A549 (cell line): ENCODE measurements around the gene PLCB1. TPM values are rescaled to one million over a fixed set of nuclear protein-coding genes. Genes with fewer than 3 reads are reported as not detected.

Source experiments
- ATAC-seq, 2 experiments: fragments of 200-7000 bp in 1 of 2; fragments of >200 bp in 1 of 2; cut with Nextera tagmentation in 1 of 2; cut with Tn5 transposase in 1 of 2; 3 replicates each; pipeline versions ENCODE4 v1.8.0 to v1.9.1; 2018 to 2020; ENCODE audit warnings: mild to moderate bottlenecking in 1 of 2, moderate library complexity in 1 of 2
- CTCF ChIA-PET: fragments of 300-600 bp; sonication (Branson Sonifier 250); formaldehyde crosslinking; extraction: SDS; loops from one replicate; lab custom pipeline; 2021; ENCODE audit warnings: antibody characterized with exemption, inconsistent platforms; lab: Yijun Ruan, JAX
- POLR2A ChIA-PET: fragments of 350-600 bp; formaldehyde crosslinking; extraction: SDS; loops from one replicate; lab custom pipeline; 2021; ENCODE audit warnings: antibody characterized with exemption, inconsistent platforms; lab: Yijun Ruan, JAX
- DNase-seq, 2 experiments: peaks; one replicate each; pipeline versions ENCODE4 v3.0.0 to v3.0.0-alpha.2; 2011 to 2016; ENCODE audit warnings: low read depth in 1 of 2, low spot score in 1 of 2
- FAIRE-seq: peaks from 2 replicates; lab custom pipeline; 2011; peaks lifted over from hg19 to GRCh38; lab: Jason Lieb, UNC
- H3K27ac ChIP-seq, 2 experiments: fragments of >200 bp; sonication (Bioruptor Twin); formaldehyde crosslinking; 3 replicates each; pipeline ENCODE4 v1.5.1; 2016 to 2017
- H3K4me1 ChIP-seq: fragments of >200 bp; sonication (Bioruptor Twin); formaldehyde crosslinking; 3 replicates; pipeline ENCODE4 v1.6.1; 2016
- H3K4me2 ChIP-seq: fragments of >200 bp; sonication (Bioruptor Twin); formaldehyde crosslinking; 3 replicates; pipeline ENCODE4 v1.6.1; 2016
- H3K4me3 ChIP-seq: fragments of >200 bp; sonication (Bioruptor Twin); formaldehyde crosslinking; 3 replicates; pipeline ENCODE4 v1.5.1; 2016
- H3K9me3 ChIP-seq: fragments of >200 bp; sonication (Bioruptor Twin); formaldehyde crosslinking; 3 replicates; pipeline ENCODE4 v1.6.1; 2016
- ATOH8 ChIP-seq: fragments of 250-450 bp; sonication (Bioruptor Pico); IDR thresholded peaks from 2 replicates; pipeline ENCODE4 v1.5.0; 2020; ENCODE audit warnings: low read depth, mild to moderate bottlenecking, moderate library complexity
- BCL3 ChIP-seq: fragments of >200 bp; sonication (Bioruptor Twin); formaldehyde crosslinking; IDR thresholded peaks from 3 replicates; pipeline ENCODE4 v1.6.1; 2016
- CEBPB ChIP-seq, 2 experiments: fragments of >200 bp in 1 of 2; sonication (Bioruptor Twin) in 1 of 2; formaldehyde crosslinking in 1 of 2; IDR thresholded peaks; 2 replicates each; pipeline ENCODE4 v1.6.1; 2012 to 2016
- CHD2 ChIP-seq: fragments of 150-350 bp; IDR thresholded peaks from 2 replicates; pipeline ENCODE4 v1.6.1; 2014; ENCODE audit warnings: low read length; ENCODE audit not compliant: partially characterized antibody
- CHD4 ChIP-seq: fragments of 200-600 bp; sonication (generic); IDR thresholded peaks from 2 replicates; pipeline ENCODE4 v1.6.1; 2016; ENCODE audit warnings: antibody characterized with exemption, mild to moderate bottlenecking, borderline replicate concordance
- ELK1 ChIP-seq: fragments of 150-350 bp; IDR thresholded peaks from 2 replicates; pipeline ENCODE4 v1.6.1; 2014; ENCODE audit warnings: low read depth, mild to moderate bottlenecking, low read length
- FOSB ChIP-seq: fragments of 250-450 bp; sonication (Bioruptor Pico); IDR thresholded peaks from 2 replicates; pipeline ENCODE4 v1.5.0; 2020; ENCODE audit warnings: mild to moderate bottlenecking, moderate library complexity
- GATA3 ChIP-seq: IDR thresholded peaks from 2 replicates; pipeline ENCODE4 v1.6.1; 2012; ENCODE audit warnings: borderline replicate concordance
- HDAC2 ChIP-seq: fragments of 200-600 bp; sonication (generic); IDR thresholded peaks from 2 replicates; pipeline ENCODE4 v1.6.1; 2016
- HEYL ChIP-seq: fragments of 250-450 bp; sonication (Bioruptor Pico); IDR thresholded peaks from 2 replicates; pipeline ENCODE4 v1.8.0; 2021; ENCODE audit warnings: mild to moderate bottlenecking, moderate library complexity
- HMGXB4 ChIP-seq: fragments of 250-450 bp; sonication (Bioruptor Pico); IDR thresholded peaks from 2 replicates; pipeline ENCODE4 v1.5.0; 2021; ENCODE audit warnings: mild to moderate bottlenecking, moderate library complexity, borderline replicate concordance
- JUN ChIP-seq, 2 experiments: fragments of >200 bp; sonication (Bioruptor Twin); formaldehyde crosslinking; IDR thresholded peaks; 2 replicates in 1 of 2; 3 replicates in 1 of 2; pipeline ENCODE4 v1.6.1; 2016 to 2017
- KDM1A ChIP-seq: fragments of 200-600 bp; sonication (generic); IDR thresholded peaks from 2 replicates; pipeline ENCODE4 v1.6.1; 2016; ENCODE audit warnings: low read depth, mild to moderate bottlenecking
- KDM5A ChIP-seq: fragments of 200-600 bp; sonication (generic); IDR thresholded peaks from 2 replicates; pipeline ENCODE4 v1.6.1; 2016; ENCODE audit warnings: antibody characterized with exemption, mild to moderate bottlenecking
- MAFK ChIP-seq: fragments of 450-650 bp; IDR thresholded peaks from 2 replicates; pipeline ENCODE4 v1.6.1; 2014; ENCODE audit not compliant: partially characterized antibody
- MAX ChIP-seq: IDR thresholded peaks from 2 replicates; pipeline ENCODE4 v1.6.1; 2012
- MYC ChIP-seq: IDR thresholded peaks from 2 replicates; pipeline ENCODE4 v1.6.1; 2012; ENCODE audit warnings: mild to moderate bottlenecking, inconsistent platforms, low read length, improper control_type of control experiment, borderline replicate concordance
- NPAS2 ChIP-seq: fragments of 250-450 bp; sonication (Bioruptor Pico); IDR thresholded peaks from 2 replicates; pipeline ENCODE4 v1.8.0; 2022; ENCODE audit warnings: mild to moderate bottlenecking, moderate library complexity, borderline replicate concordance
- NR3C1 ChIP-seq: fragments of >200 bp; sonication (Bioruptor Twin); formaldehyde crosslinking; IDR thresholded peaks from 3 replicates; pipeline ENCODE4 v1.6.1; 2017
- PHF8 ChIP-seq: fragments of 200-600 bp; sonication (generic); IDR thresholded peaks from 2 replicates; pipeline ENCODE4 v1.6.1; 2016; ENCODE audit warnings: low read depth, mild to moderate bottlenecking, antibody characterized with exemption, moderate library complexity, borderline replicate concordance
- POLR2A ChIP-seq: IDR thresholded peaks from 2 replicates; pipeline ENCODE4 v1.6.1; 2012; ENCODE audit warnings: mild to moderate bottlenecking, low read length
- RCOR1 ChIP-seq: fragments of 150-350 bp; IDR thresholded peaks from 2 replicates; pipeline ENCODE4 v1.6.1; 2014; ENCODE audit warnings: antibody characterized with exemption, low read length, low read depth
- RFX5 ChIP-seq: fragments of 450-650 bp; IDR thresholded peaks from 2 replicates; pipeline ENCODE4 v1.7.1; 2014; ENCODE audit warnings: antibody characterized with exemption, mild to moderate bottlenecking, moderate library complexity
- RNF2 ChIP-seq: fragments of 200-600 bp; sonication (generic); IDR thresholded peaks from 2 replicates; pipeline ENCODE4 v1.6.1; 2016; ENCODE audit warnings: low read depth, mild to moderate bottlenecking, antibody characterized with exemption, moderate library complexity, borderline replicate concordance
- SREBF2 ChIP-seq: fragments of 450-650 bp; IDR thresholded peaks from 2 replicates; pipeline ENCODE4 v1.6.1; 2014; ENCODE audit warnings: mild to moderate bottlenecking, moderate library complexity
- ZFP36 ChIP-seq: fragments of 450-650 bp; IDR thresholded peaks from 2 replicates; pipeline ENCODE4 v1.6.1; 2014; ENCODE audit warnings: borderline replicate concordance; ENCODE audit not compliant: partially characterized antibody
- ZNF302 ChIP-seq: fragments of 250-450 bp; sonication (Bioruptor Pico); IDR thresholded peaks from 2 replicates; pipeline ENCODE4 v1.9.0; 2021; ENCODE audit warnings: inconsistent platforms, mild to moderate bottlenecking, moderate library complexity
- WGBS: methylation state at CpG from one replicate; pipeline ENCODE4 v1.1.6; 2017; ENCODE audit errors: missing lambda C conversion rate; 5-methylcytosine and 5-hydroxymethylcytosine counted together
- polyA plus RNA-seq, 4 experiments: library from polyadenylated mRNA; depleted of rRNA in 3 of 4; stranded (reverse); fragments of >200 nt; fragmentation: RNase III in 1 of 4; extraction: RNeasy Plus Mini Kit Qiagen cat#74134 plus additional on column Dnase treatment in 1 of 4; gene quantifications; 2 replicates in 3 of 4; 3 replicates in 1 of 4; pipeline ENCODE4 v1.2.3, GENCODE V29; 2011 to 2017

Gene PLCB1
- polyA plus RNA-seq, 2 of the 4 experiments (the other 2 are of a cell fraction) = 0.97 to 6.3 TPM

- TF ChIP-seq BCL3 (no peak), MAX (no peak), FOSB (no peak)
Measured at GRCh38 chr20:8639112-8639778, 507.2 kb downstream of the PLCB1 start (continued).

GRCh38 chr20:8640461-8640860 is 508.4 kb downstream of the PLCB1 start:
- 21% methylated on average over 4 of the region's 4 CpGs for WGBS
- ATAC-seq (no peak), FAIRE-seq (peak; percentile 63), DNase-seq (no peak)
- CTCF ChIA-PET = no interaction called here
- Histone ChIP-seq H3K4me1 (no peaks in the 10 kb centered on the region), H3K4me2 (no peak overlapping the region), H3K27ac (no peak overlapping the region), H3K9me3 (no peaks in the 10 kb centered on the region; the same call in 2 of the 3 replicates), H3K4me3 (no peak overlapping the region)
- TF ChIP-seq CHD4 = no peak
- no peak for TF ChIP-seq NR3C1
- no peak for TF ChIP-seq KDM5A
- TF ChIP-seq HEYL (CRISPR knock-in tag) = no peak
- TF ChIP-seq ZFP36 = no peak
- no peak for TF ChIP-seq ATOH8 (CRISPR knock-in tag)
- TF ChIP-seq HMGXB4 (CRISPR knock-in tag) = no peak
- no peak for TF ChIP-seq ELK1
- no peak for TF ChIP-seq MAFK
- TF ChIP-seq BCL3 = no peak
- TF ChIP-seq HDAC2 = no peak
- TF ChIP-seq RFX5 = no peak
- TF ChIP-seq CEBPB (IDR thresholded peaks at IDR 0.05) = no peak
- no peak for TF ChIP-seq RCOR1
- no peak for TF ChIP-seq MYC
- TF ChIP-seq ZNF302 (CRISPR knock-in tag) = no peak
- POLR2A ChIA-PET = no interaction called here

GRCh38 chr20:8642247-8642646 is 510.2 kb downstream of the PLCB1 start:
- TF ChIP-seq ATOH8 (CRISPR knock-in tag) = no peak
- no peak for TF ChIP-seq GATA3
- no peak for TF ChIP-seq CHD2
- TF ChIP-seq KDM1A = no peak
- no peak for TF ChIP-seq MAX
- no peak for TF ChIP-seq SREBF2
- TF ChIP-seq CHD4 = no peak
- TF ChIP-seq MAFK = no peak
- no peak for TF ChIP-seq POLR2A
- TF ChIP-seq JUN (IDR thresholded peaks at IDR 0.05) = no peak
- no peak for TF ChIP-seq RNF2
- no peak for TF ChIP-seq RCOR1
- no peak for TF ChIP-seq NPAS2 (CRISPR knock-in tag)
- TF ChIP-seq PHF8 = no peak
- CTCF ChIA-PET = interaction anchor here (1.3 kb wide), 1 partner anchor 18 kb away, joined by 3 read pairs; no protein-coding TSS in a partner anchor
- no peaks in the 10 kb centered on the region; the same call in 2 of the 3 replicates for H3K9me3 ChIP-seq

More at GRCh38 chr20:8642247-8642646, 510.2 kb downstream of the PLCB1 start:
- WGBS = 27% methylated on average over 1 of the region's 1 CpG
- Histone ChIP-seq H3K27ac (no peak overlapping the region), H3K4me2 (no peak overlapping the region), H3K4me1 (no peaks in the 10 kb centered on the region), H3K4me3 (no peak overlapping the region)
- ATAC-seq (no peak), FAIRE-seq (no peak), DNase-seq (no peak)
- POLR2A ChIA-PET = no interaction called here
